Activated T-helper 2 cell treated with anti-CD3 and anti-CD28 coated beads, Interferon-gamma antibody, Interleukin-2, Interleukin-4, amounts not matched to agents 10 μg/mL and 5 μg/mL and 100 μg/mL, durations not matched to agents 14 hours and 24 hours and 36 hours (primary cell): Measurements from ENCODE around the gene MACROH2A1. TPM values are rescaled to one million over a fixed set of nuclear protein-coding genes. Genes with fewer than 3 reads are reported as not detected.

Source experiments
- DNase-seq: peaks from one replicate; pipeline ENCODE4 v3.0.0; 2021; ENCODE audit warnings: low spot score
- H3K27ac Mint-ChIP-seq: one replicate; pipeline ENCODE4 v1.8.0; 2021; ENCODE audit warnings: mixed read lengths
- H3K27me3 Mint-ChIP-seq: one replicate; pipeline ENCODE4 v1.8.0; 2021; ENCODE audit warnings: low read depth, mixed read lengths
- H3K36me3 Mint-ChIP-seq: one replicate; pipeline ENCODE4 v1.8.0; 2021; ENCODE audit warnings: low read depth, mixed read lengths
- H3K4me1 Mint-ChIP-seq: one replicate; pipeline ENCODE4 v1.8.0; 2021; ENCODE audit warnings: low read depth, mixed read lengths
- H3K4me3 Mint-ChIP-seq: one replicate; pipeline ENCODE4 v1.8.0; 2021; ENCODE audit warnings: low read depth, mild to moderate bottlenecking, moderate library complexity, mixed read lengths
- H3K9me3 Mint-ChIP-seq: one replicate; pipeline ENCODE4 v1.8.0; 2021; ENCODE audit warnings: mixed read lengths
- intact Hi-C: fragments of 100-400 bp; cut with micrococcal nuclease; formaldehyde crosslinking; loops from one replicate; pipeline ENCODE4 v1.15.1; 2023
- total RNA-seq: library from RNA; stranded (reverse); gene quantifications from 2 replicates; pipeline ENCODE4 v1.2.3, GENCODE V29; 2022

MACROH2A1 gene
- total RNA-seq, 1 donor from 2014 or later, result 285 TPM

- H3K27ac Mint-ChIP-seq, result no peak overlapping the region
- no peak for DNase-seq
- H3K36me3 Mint-ChIP-seq, result no peaks in the 10 kb centered on the region
- no peaks in the 10 kb centered on the region for H3K4me1 Mint-ChIP-seq
- peaks cover 8% of the 10 kb centered on the region for H3K27me3 Mint-ChIP-seq
- H3K4me3 Mint-ChIP-seq, result no peak overlapping the region
- no peaks in the 10 kb centered on the region for H3K9me3 Mint-ChIP-seq
- intact Hi-C loops, result no loop called here
Measured at GRCh38 chr5:135441350-135441831, 42.4 kb upstream of the MACROH2A1 start.

GRCh38 chr5:135440916-135441315 is 41.9 kb upstream of the MACROH2A1 start:
- intact Hi-C loops, result no loop called here
- no peak for DNase-seq
- Mint-ChIP-seq H3K4me3 (no peak overlapping the region), H3K4me1 (no peaks in the 10 kb centered on the region), H3K27me3 (peaks cover 11% of the 10 kb centered on the region), H3K27ac (no peak overlapping the region), H3K9me3 (no peaks in the 10 kb centered on the region), H3K36me3 (no peaks in the 10 kb centered on the region)

GRCh38 chr5:135439231-135440205 is 40.5 kb upstream of the MACROH2A1 start:
- H3K27ac Mint-ChIP-seq, result no peak overlapping the region
- intact Hi-C loops, result no loop called here
- H3K9me3 Mint-ChIP-seq, result no peaks in the 10 kb centered on the region
- H3K4me1 Mint-ChIP-seq, result no peaks in the 10 kb centered on the region
- DNase-seq, result peak; percentile 5
- H3K4me3 Mint-ChIP-seq, result no peak overlapping the region
- H3K36me3 Mint-ChIP-seq, result no peaks in the 10 kb centered on the region
- H3K27me3 Mint-ChIP-seq, result peaks cover 14% of the 10 kb centered on the region

- Mint-ChIP-seq H3K27me3 (peaks cover 16% of the 10 kb centered on the region), H3K4me3 (no peak overlapping the region), H3K9me3 (no peaks in the 10 kb centered on the region), H3K4me1 (no peaks in the 10 kb centered on the region), H3K36me3 (no peaks in the 10 kb centered on the region), H3K27ac (no peak overlapping the region)
- intact Hi-C loops, result no loop called here
- DNase-seq, result no peak
Measured at GRCh38 chr5:135438636-135439221, 39.7 kb upstream of the MACROH2A1 start.

- H3K27ac Mint-ChIP-seq, result no peak overlapping the region
- no peak for DNase-seq
- H3K4me3 Mint-ChIP-seq, result no peak overlapping the region
- peaks cover 18% of the 10 kb centered on the region for H3K27me3 Mint-ChIP-seq
- intact Hi-C loops, result no loop called here
- H3K4me1 Mint-ChIP-seq, result no peaks in the 10 kb centered on the region
- no peaks in the 10 kb centered on the region for H3K36me3 Mint-ChIP-seq
- no peaks in the 10 kb centered on the region for H3K9me3 Mint-ChIP-seq
Measured at GRCh38 chr5:135437796-135438560, 38.9 kb upstream of the MACROH2A1 start.

GRCh38 chr5:135437422-135437795 is 38.4 kb upstream of the MACROH2A1 start:
- H3K27ac Mint-ChIP-seq, result no peak overlapping the region
- H3K36me3 Mint-ChIP-seq, result no peaks in the 10 kb centered on the region
- H3K4me3 Mint-ChIP-seq, result no peak overlapping the region
- intact Hi-C loops, result no loop called here
- no peaks in the 10 kb centered on the region for H3K9me3 Mint-ChIP-seq
- H3K27me3 Mint-ChIP-seq, result peaks cover 18% of the 10 kb centered on the region
- H3K4me1 Mint-ChIP-seq, result no peaks in the 10 kb centered on the region
- no peak for DNase-seq

- intact Hi-C loops, result no loop called here
- no peaks in the 10 kb centered on the region for H3K9me3 Mint-ChIP-seq
- H3K36me3 Mint-ChIP-seq, result no peaks in the 10 kb centered on the region
- no peaks in the 10 kb centered on the region for H3K4me1 Mint-ChIP-seq
- DNase-seq, result no peak
- peaks cover 18% of the 10 kb centered on the region for H3K27me3 Mint-ChIP-seq
- no peak overlapping the region for H3K27ac Mint-ChIP-seq
- no peak overlapping the region for H3K4me3 Mint-ChIP-seq
Measured at GRCh38 chr5:135436951-135437418, 38.0 kb upstream of the MACROH2A1 start.

GRCh38 chr5:135435467-135436330 is 36.7 kb upstream of the MACROH2A1 start:
- no peak for DNase-seq
- H3K36me3 Mint-ChIP-seq, result no peaks in the 10 kb centered on the region
- H3K4me3 Mint-ChIP-seq, result no peak overlapping the region
- H3K27ac Mint-ChIP-seq, result no peak overlapping the region
- H3K4me1 Mint-ChIP-seq, result no peaks in the 10 kb centered on the region
- H3K27me3 Mint-ChIP-seq, result peaks cover 18% of the 10 kb centered on the region
- no peaks in the 10 kb centered on the region for H3K9me3 Mint-ChIP-seq
- intact Hi-C loops, result no loop called here

- DNase-seq, result no peak
- Mint-ChIP-seq H3K36me3 (no peaks in the 10 kb centered on the region), H3K9me3 (no peaks in the 10 kb centered on the region), H3K27me3 (peaks cover 18% of the 10 kb centered on the region), H3K27ac (no peak overlapping the region), H3K4me1 (no peaks in the 10 kb centered on the region), H3K4me3 (no peak overlapping the region)
- intact Hi-C loops, result no loop called here
Measured at GRCh38 chr5:135434591-135435466, 35.8 kb upstream of the MACROH2A1 start.

- Mint-ChIP-seq H3K4me1 (no peaks in the 10 kb centered on the region), H3K9me3 (peaks cover 2% of the 10 kb centered on the region), H3K27ac (no peak overlapping the region), H3K27me3 (peaks cover 18% of the 10 kb centered on the region), H3K36me3 (no peaks in the 10 kb centered on the region), H3K4me3 (no peak overlapping the region)
- intact Hi-C loops, result no loop called here
- DNase-seq, result peak; percentile 4
Measured at GRCh38 chr5:135433681-135434426, 34.8 kb upstream of the MACROH2A1 start.

GRCh38 chr5:135432113-135432512 is 33.1 kb upstream of the MACROH2A1 start:
- H3K4me3 Mint-ChIP-seq, result no peak overlapping the region
- intact Hi-C loops, result no loop called here
- no peak overlapping the region for H3K27ac Mint-ChIP-seq
- H3K27me3 Mint-ChIP-seq, result peaks cover 21% of the 10 kb centered on the region
- no peaks in the 10 kb centered on the region for H3K36me3 Mint-ChIP-seq
- H3K9me3 Mint-ChIP-seq, result peaks cover 9% of the 10 kb centered on the region
- H3K4me1 Mint-ChIP-seq, result no peaks in the 10 kb centered on the region
- no peak for DNase-seq
